ENCODE measurements around the gene NCF2.

- TF ChIP-seq CTCF (IDR thresholded peaks at IDR 0.05) (no peak), POLR2A (IDR thresholded peaks at IDR 0.05) (no peak), POLR2AphosphoS5 (IDR thresholded peaks at IDR 0.05; ENCODE audit: insufficient read depth in 1 of 2, low read depth in 1 of 2) (no peak)
These were observed 46.0 kb upstream of the NCF2 start for GRCh38 chr1:183636334-183636682.
